ENCODE measurements around the gene KRTAP10-1.

The KRTAP10-1 gene

GRCh38 chr21:44527156-44527982, 12.6 kb downstream of the KRTAP10-1 start:
- no peak for FAIRE-seq

DNA sequence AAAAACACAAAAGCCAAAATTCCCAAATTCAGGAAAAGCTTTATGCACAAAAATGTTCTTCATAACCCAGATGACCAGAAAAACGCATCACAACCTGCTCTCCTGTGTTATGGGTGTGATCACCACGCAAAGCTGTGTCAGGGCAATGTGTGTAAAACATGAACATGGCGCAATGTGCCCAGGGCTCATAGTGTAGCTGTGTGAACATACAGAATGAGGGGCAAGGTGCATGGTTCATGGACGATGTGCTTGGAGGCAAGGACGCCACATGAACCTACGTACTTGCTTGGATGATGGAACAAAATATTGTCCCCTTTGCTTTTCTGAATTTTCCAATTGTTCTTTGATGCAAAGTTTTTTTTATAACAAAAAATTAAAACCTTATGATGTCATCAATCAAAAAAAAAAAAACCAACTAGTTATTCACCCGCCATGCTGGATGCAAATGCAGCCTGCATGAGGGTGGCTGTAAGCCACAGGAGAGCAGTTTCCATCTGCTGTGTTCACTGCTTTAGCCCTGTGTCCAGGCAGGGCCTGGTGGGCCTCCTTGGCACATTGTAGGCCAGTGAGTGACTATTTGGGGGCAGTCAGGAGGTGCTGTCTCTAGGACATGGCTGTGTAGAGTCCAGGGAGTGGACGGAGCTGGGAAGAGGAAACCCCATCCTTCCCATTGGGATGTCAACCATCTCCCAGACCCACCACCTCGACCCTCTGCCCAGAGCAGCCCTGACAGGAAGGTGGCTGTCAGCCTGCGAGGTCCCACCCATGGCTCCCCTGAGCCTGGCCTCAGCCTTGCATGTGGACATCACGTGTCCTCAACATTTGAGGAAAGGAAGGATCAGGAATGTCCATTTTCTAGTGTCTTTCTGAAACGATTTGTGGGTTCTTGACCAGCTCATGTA, 13.6 kb downstream of the KRTAP10-1 start:
- no peak for FAIRE-seq

DNA sequence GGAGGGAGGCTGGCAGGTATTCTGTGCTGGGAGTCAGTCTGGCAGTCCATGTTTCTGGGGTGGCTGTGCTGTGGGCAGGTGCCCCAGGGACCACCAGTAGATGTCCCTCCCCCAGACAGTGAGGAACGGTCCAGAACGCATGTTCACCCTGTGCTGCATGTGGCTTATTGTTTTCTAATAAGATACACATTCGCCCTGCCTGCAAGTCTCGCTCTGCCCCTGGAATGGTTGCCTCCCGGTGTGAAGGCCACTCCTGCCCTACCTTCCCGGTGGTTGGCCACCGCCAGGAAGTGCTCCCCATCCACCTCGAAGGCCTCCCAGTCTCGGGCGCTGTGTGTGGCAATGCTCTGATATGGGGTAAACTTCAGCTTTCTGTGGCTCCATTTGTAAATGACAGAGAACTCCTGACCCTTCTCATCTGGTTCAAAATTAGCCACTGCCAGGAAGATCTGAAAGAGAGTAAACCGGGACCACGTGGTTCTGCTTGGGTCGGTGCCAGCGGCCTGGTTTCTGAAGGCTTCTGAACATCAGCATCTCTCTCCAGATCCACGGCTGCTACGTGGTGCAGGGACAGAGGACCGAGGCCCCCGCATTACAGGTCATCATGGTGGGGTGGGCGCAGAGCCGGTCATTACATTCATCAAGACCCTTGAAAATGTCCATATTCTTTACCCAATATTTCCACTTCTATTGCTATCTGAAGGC, 14.5 kb downstream of the KRTAP10-1 start:
- FAIRE-seq = no peak

DNA sequence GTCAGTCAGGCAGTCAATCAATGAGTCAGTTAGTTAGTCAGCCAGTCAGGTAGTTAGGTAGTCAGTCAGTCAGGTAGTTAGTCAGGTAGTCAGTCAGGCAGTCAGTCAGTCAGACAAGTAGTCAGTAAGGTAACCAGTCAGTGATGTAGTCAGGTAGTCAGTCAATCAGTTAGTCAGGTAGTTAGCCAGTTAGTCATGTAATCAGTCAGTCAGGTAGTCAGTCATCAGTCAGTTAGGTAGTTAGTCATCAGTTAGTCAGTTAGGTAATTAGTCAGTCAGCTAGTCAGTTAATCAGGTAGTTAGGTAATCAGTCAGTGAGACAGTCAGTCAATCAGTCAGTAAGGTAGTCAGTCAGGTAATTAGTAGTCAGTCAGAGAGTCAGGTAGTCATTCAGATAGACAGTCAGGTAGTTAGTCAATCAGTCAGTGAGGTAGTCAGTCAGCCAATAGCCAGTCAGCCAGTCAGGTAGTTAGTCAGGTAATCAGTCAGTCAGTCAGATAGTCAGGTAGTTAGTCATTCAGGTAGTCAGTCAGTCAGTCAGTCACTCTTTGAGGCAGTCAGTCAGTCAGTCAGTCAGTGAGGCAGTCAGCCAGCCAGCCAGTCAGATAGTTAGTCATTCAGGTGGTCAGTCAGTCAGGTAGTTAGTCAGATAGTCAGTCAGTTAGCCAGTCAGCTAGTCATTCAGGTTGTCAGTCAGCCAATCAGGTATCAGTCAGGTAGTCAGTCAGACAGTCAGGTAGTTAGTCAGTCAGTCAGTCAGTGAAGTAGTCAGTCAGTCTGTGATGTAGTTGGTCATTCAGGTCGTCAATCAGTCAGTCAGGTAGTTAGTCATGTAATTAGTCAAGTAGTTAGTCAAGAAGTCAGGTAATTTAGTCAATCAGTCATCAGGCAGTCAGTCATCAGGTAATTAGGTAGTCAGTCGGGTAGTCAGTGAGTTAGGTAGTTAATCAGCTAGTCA, 15.3 kb downstream of the KRTAP10-1 start:
- no peak for FAIRE-seq

DNA sequence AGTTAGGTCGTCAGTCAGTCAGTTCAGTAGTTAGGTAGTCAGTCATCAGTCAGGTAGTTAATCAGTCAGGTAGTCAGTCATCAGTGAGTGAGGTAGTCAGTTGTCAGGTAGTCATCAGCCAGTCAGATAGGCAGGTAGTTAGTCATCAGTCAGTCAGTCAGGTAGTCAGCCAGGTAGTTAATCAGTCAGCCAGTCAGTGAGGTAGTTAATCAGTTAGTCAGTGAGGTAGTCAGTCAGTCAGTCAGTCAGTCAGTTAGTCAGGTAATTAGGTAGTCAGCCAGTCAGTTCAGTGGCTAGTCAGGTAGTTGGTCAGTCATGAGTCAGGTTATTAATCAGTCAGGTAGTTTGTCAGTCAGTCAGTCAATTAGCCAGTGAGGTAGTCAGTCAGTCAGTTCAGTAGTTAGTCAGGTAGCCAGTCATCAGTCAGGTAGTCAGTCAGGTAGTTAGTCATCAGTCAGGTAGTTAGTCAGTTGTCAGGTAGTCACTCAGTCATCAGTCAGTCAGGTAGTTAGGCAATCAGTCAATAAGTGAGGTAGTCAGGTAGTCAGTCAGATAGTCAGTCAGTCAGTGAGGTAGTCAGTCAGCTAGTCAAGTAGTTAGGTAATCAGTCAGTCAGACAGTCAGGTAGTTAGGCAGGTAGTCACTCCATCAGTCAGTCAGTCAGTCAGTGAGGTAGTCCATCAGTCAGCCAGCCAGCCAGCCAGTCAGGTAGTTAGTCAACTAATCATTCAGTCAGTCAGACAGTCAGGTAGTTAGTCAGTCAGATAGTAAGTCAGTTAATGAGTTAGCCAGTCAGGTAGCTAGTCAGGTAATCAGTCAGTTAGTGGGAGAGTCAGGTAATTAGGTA, 16.2 kb downstream of the KRTAP10-1 start:
- no peak for FAIRE-seq

- FAIRE-seq = no peak
Measured at GRCh38 chr21:44522753-44523204, 17.2 kb downstream of the KRTAP10-1 start.

- FAIRE-seq = no peak
Measured at GRCh38 chr21:44521928-44522752, 17.9 kb downstream of the KRTAP10-1 start.

DNA sequence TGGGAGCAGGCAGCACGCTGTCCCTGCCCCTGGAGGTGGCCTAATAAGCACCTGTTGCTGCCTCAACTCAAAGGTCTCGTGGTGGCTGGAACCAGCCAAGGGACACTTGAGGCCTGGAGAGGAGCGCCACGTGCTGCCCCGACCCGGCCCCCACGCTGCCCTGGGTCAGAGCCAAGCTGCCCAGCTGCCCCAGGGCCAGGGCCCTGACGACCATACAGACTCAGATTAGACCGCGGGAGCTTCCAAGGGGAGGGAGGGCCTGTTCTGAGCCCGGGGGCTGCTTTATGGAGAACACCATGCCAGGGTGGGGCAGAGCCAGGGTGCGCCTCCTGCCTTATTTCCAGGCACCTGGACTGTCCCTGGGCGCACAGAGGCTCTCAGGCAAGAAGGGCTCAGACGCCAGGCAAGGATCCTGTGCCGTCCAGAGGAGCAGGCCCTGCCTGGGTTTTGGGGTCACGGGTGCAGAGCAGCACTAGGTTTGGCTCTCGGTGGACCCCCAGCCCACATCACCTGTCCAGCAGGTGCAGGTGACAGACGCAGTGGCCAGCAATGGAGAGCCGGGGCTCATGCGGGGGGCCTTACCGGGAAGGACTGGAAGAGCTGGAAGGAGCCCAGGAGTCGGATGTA, 18.6 kb downstream of the KRTAP10-1 start:
- FAIRE-seq = no peak

- FAIRE-seq = no peak
Measured at GRCh38 chr21:44520326-44521300, 19.4 kb downstream of the KRTAP10-1 start.

DNA sequence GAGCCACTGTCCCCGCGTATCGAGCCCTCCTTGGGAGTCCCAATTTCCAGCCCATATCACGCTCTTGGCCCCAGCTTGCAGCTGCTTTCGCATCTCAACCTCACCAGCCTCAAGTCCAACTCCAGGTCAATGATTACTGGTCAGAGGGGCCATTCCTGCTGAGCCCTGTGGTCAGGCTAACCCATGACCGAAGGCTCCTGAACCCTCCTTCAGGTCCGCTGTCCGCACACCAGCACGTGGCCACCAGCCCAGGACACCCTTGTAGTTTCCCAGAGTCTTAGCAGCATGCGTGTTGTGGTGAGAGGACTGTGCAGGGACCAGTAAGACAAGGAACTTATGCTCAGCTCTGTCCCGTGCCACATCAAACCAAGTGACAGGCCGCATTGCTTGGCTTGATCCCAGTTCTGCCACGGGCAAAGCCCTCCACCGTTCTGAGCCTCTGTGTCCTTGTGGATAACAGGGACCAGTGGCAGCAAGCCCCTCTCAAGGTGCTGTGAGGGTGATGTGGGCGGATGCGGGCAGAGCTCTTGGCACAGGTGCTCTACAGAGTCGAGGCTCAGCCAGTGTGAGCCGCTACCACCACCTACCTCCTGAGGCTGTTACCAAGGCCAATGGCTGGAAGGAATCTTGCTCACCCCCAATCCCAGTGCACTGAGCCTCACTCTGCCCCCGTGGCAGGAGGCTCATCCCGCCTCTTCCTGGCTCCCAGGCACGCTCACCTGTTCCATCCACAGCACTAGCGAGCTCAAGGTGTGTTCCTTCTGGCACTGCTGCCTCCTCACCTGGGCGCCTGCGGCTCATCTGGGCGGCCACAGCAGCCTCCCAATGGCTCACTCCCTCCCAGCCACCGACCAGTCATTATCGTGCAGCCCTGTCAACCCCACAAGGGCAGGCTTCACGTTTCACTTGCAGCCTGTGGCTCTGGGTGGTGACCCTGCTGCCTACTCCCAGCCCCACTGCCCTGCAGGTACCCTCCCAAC, 20.4 kb downstream of the KRTAP10-1 start:
- no peak for FAIRE-seq

GRCh38 chr21:44518686-44519085, 21.3 kb downstream of the KRTAP10-1 start:
- no peak for FAIRE-seq

GRCh38 chr21:44517175-44517899, 22.7 kb downstream of the KRTAP10-1 start:
- peak; percentile 99 for FAIRE-seq

GRCh38 chr21:44516828-44517174, 23.2 kb downstream of the KRTAP10-1 start:
- FAIRE-seq = no peak

DNA sequence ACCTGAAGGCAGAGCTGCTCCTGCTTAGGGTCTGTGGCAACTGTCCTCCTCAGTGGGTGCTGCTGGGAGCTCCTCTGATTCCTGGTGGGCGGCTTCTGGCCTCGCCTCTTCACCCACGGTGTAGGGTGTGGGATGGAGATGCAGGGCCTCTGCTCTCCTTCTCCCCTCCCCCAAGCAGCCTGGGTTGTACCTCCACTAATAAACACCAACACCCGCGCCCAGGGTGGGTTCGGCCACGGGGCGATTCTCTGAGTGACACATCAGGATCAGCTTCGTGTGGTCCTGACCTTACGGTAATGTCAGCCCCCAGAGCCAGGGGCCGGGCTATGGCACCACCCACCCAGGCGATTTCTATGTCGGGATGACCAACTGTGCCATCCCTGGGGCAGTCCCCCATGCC, 23.7 kb downstream of the KRTAP10-1 start:
- no peak for FAIRE-seq

DNA sequence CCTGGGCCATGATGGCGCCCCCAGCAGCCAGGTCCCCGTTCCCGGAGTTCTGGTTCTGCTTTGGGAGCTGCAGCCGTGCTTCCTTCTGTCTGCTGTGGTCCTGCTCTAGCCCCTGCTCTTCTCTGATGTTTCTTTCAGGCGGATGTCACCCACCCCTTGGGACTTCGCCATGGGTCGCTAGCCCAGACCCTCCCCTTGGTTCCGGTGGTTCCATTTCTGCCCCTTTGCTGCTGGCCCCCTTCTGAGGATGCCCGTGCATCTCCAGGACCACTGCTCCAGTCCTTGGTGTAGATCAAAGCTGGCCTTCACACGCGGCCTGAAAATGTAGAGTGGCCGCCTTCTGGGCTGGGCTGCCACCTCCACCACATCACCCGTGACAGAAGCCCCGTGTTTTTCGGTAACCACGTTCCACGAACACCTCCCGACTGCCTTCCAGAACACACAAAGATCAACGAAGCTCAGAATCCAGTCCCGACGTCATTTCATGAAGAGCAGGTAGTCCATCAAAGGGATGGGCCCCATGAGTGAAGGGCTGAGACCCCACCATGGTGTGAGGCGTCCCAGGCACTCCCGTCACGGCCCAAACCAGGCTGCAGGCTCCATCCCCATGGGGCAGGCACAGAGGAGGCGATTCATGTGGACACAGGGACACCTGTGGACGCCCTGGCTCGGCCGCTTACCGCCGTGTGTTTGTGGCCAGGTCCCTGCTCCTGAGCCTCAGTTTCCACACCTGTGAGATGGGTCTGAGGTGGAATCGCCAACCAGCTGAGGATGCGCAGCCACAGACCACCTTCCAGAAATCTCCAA, 24.4 kb downstream of the KRTAP10-1 start:
- FAIRE-seq = no peak

All from TTC549 (cell line).